Stimulated activated CD4-positive, alpha-beta T cell treated with anti-CD3 and anti-CD28 coated beads, Interleukin-2, amount 100 ng/mL, for 48 hours (primary cell): ENCODE data around the gene MICAL2.

Experiments
- DNase-seq, 2 donors: peaks; one replicate each; pipeline ENCODE4 v3.0.0-alpha.2; 2020

MICAL2 gene

GRCh38 chr11:12292766-12293165 is 182.4 kb downstream of the MICAL2 start:
- DNase-seq, result no peak

- DNase-seq, result no peak
Measured at GRCh38 chr11:12293486-12293885, 183.1 kb downstream of the MICAL2 start.

- DNase-seq, result no peak
Measured at GRCh38 chr11:12294613-12295012, 184.2 kb downstream of the MICAL2 start.

GRCh38 chr11:12295943-12296342 is 185.6 kb downstream of the MICAL2 start:
- DNase-seq, result no peak

GRCh38 chr11:12298610-12299009 is 188.2 kb downstream of the MICAL2 start:
- DNase-seq, result no peak

GRCh38 chr11:12301379-12301778 is 191.0 kb downstream of the MICAL2 start:
- DNase-seq, result no peak

- DNase-seq, result no peak
Measured at GRCh38 chr11:12303421-12304149, 193.2 kb downstream of the MICAL2 start.

- DNase-seq, result no peak
Measured at GRCh38 chr11:12306830-12307229, 196.4 kb downstream of the MICAL2 start.

GRCh38 chr11:12312132-12312531 is 201.7 kb downstream of the MICAL2 start:
- DNase-seq, result no peak
